ENCODE results near the gene RAG2. TPM values are rescaled to one million over a fixed set of nuclear protein-coding genes. Genes with fewer than 3 reads are reported as not detected.

The RAG2 gene
- total and polyA plus RNA-seq, 10 of the 15 experiments (the other 5 are each of a cell fraction or from before 2014, with no cell fraction given), result not detected

Other genes starting within 250 kb of the RAG2 start
- 6.3 and 7.5 TPM in 2 replicates for gene TRAF6, start 88.0 kb downstream of the RAG2 start, total RNA-seq (2014; rRNA removed)
- 4.8 and 6.9 TPM in 2 replicates for gene TRAF6, start 88.0 kb downstream of the RAG2 start, total RNA-seq (2014; rRNA removed; fragmentation: Illumina TruSeq; extraction: Trizol)
- gene TRAF6, start 88.0 kb downstream of the RAG2 start, total RNA-seq (2021), result 6.7 and 7.1 TPM in 2 replicates
- 10.9 and 11.7 TPM in 2 replicates for gene TRAF6, start 88.0 kb downstream of the RAG2 start, polyA plus RNA-seq (2011; rRNA removed)
- gene TRAF6, start 88.0 kb downstream of the RAG2 start, polyA plus RNA-seq (2014; fragmentation: Illumina TruSeq; extraction: Trizol), result 5.3 and 6.8 TPM in 2 replicates
- 1 to 10 TPM; 1.4 to 2.6 TPM for gene TRAF6, start 88.0 kb downstream of the RAG2 start, polyA plus RNA-seq (2014; fragmentation: Nextera tagmentation; extraction: Ambion mirVana)
- 3.4 and 4.4 TPM in 2 replicates for gene TRAF6, start 88.0 kb downstream of the RAG2 start, polyA plus RNA-seq (2014; rRNA removed)
- gene TRAF6, start 88.0 kb downstream of the RAG2 start, polyA plus RNA-seq (2016; fragmentation: Nextera tagmentation; extraction: Ambion mirVana), result 10 to 100 TPM in 1 of 2 experiments, 1 to 10 TPM in 1; 8.3 to 10.5 TPM
- 0.11 TPM in 1 of 2 replicates, not detected in the other for gene RAG1, start 30.2 kb downstream of the RAG2 start, total RNA-seq (2014; rRNA removed)
- 0.04 TPM in 1 of 2 replicates, not detected in the other for gene RAG1, start 30.2 kb downstream of the RAG2 start, total RNA-seq (2014; rRNA removed; fragmentation: Illumina TruSeq; extraction: Trizol)
- gene RAG1, start 30.2 kb downstream of the RAG2 start, total RNA-seq (2021), result 0.05 TPM in 1 of 2 replicates, not detected in the other
- gene RAG1, start 30.2 kb downstream of the RAG2 start, polyA plus RNA-seq (2011; rRNA removed), result 0.03 and 0.08 TPM in 2 replicates
- gene RAG1, start 30.2 kb downstream of the RAG2 start, polyA plus RNA-seq (2014; fragmentation: Illumina TruSeq; extraction: Trizol), result 0.03 TPM in 1 of 2 replicates, not detected in the other
- not detected for gene RAG1, start 30.2 kb downstream of the RAG2 start, polyA plus RNA-seq (2014; fragmentation: Nextera tagmentation; extraction: Ambion mirVana)
- 0.01 TPM in 2 replicates for gene RAG1, start 30.2 kb downstream of the RAG2 start, polyA plus RNA-seq (2014; rRNA removed)
- gene RAG1, start 30.2 kb downstream of the RAG2 start, polyA plus RNA-seq (2016; fragmentation: Nextera tagmentation; extraction: Ambion mirVana), result under 1 TPM in 1 of 2 experiments, not detected in 1; 0.44 TPM
- gene IFTAP, start 3.7 kb downstream of the RAG2 start, total RNA-seq (2014; rRNA removed), result 0.60 TPM in 1 of 2 replicates, not detected in the other
- 0.36 and 0.46 TPM in 2 replicates for gene IFTAP, start 3.7 kb downstream of the RAG2 start, total RNA-seq (2014; rRNA removed; fragmentation: Illumina TruSeq; extraction: Trizol)
- gene IFTAP, start 3.7 kb downstream of the RAG2 start, total RNA-seq (2021), result 0.77 TPM in 1 of 2 replicates, not detected in the other
- gene IFTAP, start 3.7 kb downstream of the RAG2 start, polyA plus RNA-seq (2011; rRNA removed), result 1.0 and 2.5 TPM in 2 replicates
- gene IFTAP, start 3.7 kb downstream of the RAG2 start, polyA plus RNA-seq (2014; fragmentation: Illumina TruSeq; extraction: Trizol), result 0.43 and 0.48 TPM in 2 replicates
- gene IFTAP, start 3.7 kb downstream of the RAG2 start, polyA plus RNA-seq (2014; fragmentation: Nextera tagmentation; extraction: Ambion mirVana), result under 1 TPM; 0.32 to 0.64 TPM
- gene IFTAP, start 3.7 kb downstream of the RAG2 start, polyA plus RNA-seq (2014; rRNA removed), result 0.60 TPM in 1 of 2 replicates, not detected in the other
- under 1 TPM; 0.63 to 0.80 TPM for gene IFTAP, start 3.7 kb downstream of the RAG2 start, polyA plus RNA-seq (2016; fragmentation: Nextera tagmentation; extraction: Ambion mirVana)